CD14-positive monocyte (primary cell): ENCODE data around the gene ADAMTSL1. TPM values are rescaled to one million over a fixed set of nuclear protein-coding genes. Genes with fewer than 3 reads are reported as not detected.
"Not testable (repeated sequence)": the region's sequence is repeated elsewhere in the genome, so short reads cannot be mapped to it uniquely, and the experiment has no call there.

Experiments used
- DNase-seq, 3 donors: peaks; one replicate each; pipeline ENCODE4 v3.0.0-alpha.2; 2011 to 2022
- H2AFZ ChIP-seq: 2 replicates; pipeline ENCODE4 v1.6.0; 2012; ENCODE audit warnings: mild to moderate bottlenecking, low read depth, low read length, inconsistent platforms; ENCODE audit not compliant: insufficient read depth, poor library complexity, severe bottlenecking
- H3K27ac ChIP-seq, 2 donors: 1 replicate in 1 of 2; 2 replicates in 1 of 2; pipeline ENCODE4 v1.5.1; 2012 to 2013; ENCODE audit warnings: low read length in 2 of 2, control low read depth in 1 of 2, inconsistent platforms in 1 of 2, low read depth in 1 of 2, mild to moderate bottlenecking in 1 of 2
- H3K27me3 ChIP-seq, 2 donors: one replicate each; pipeline versions ENCODE4 v1.6.0 to v1.6.1; 2011 to 2013; ENCODE audit warnings: low read length in 2 of 2; ENCODE audit not compliant: control insufficient read depth in 2 of 2, insufficient read depth in 2 of 2
- H3K36me3 ChIP-seq, 2 donors: replicated peaks in 1 of 2; 1 replicate in 1 of 2; 2 replicates in 1 of 2; pipeline versions ENCODE4 v1.5.1 to v1.6.1; 2012 to 2013; ENCODE audit warnings: low read length in 2 of 2, control low read depth in 1 of 2, inconsistent platforms in 1 of 2, mild to moderate bottlenecking in 1 of 2; ENCODE audit not compliant: insufficient read depth in 2 of 2, control insufficient read depth in 1 of 2
- H3K4me1 ChIP-seq, 2 donors: 1 replicate in 1 of 2; 2 replicates in 1 of 2; pipeline versions ENCODE4 v1.5.1 to v1.6.1; 2012 to 2013; ENCODE audit warnings: low read length in 2 of 2, control low read depth in 1 of 2, inconsistent platforms in 1 of 2, mild to moderate bottlenecking in 1 of 2, moderate library complexity in 1 of 2; ENCODE audit not compliant: insufficient read depth in 2 of 2, control insufficient read depth in 1 of 2
- H3K4me2 ChIP-seq: replicated peaks from 2 replicates; pipeline ENCODE3; 2012; ENCODE audit warnings: low read length, moderate library complexity, mild to moderate bottlenecking; ENCODE audit not compliant: poor library complexity, severe bottlenecking; ENCODE audit errors: extremely low read depth
- H3K4me3 ChIP-seq, 3 experiments: fragments of 200-600 bp in 1 of 3; sonication (generic) in 1 of 3; replicated peaks in 1 of 3; 1 replicate in 2 of 3; 2 replicates in 1 of 3; pipeline ENCODE4 v1.5.1; 2011 to 2013; ENCODE audit warnings: low read length in 3 of 3, mild to moderate bottlenecking in 3 of 3, control low read depth in 2 of 3, low read depth in 2 of 3, inconsistent platforms in 1 of 3, moderate library complexity in 1 of 3
- H3K79me2 ChIP-seq: 2 replicates; pipeline ENCODE4 v1.6.0; 2012; ENCODE audit warnings: mild to moderate bottlenecking, control low read depth, inconsistent platforms, low read length, moderate library complexity; ENCODE audit not compliant: insufficient read depth
- H3K9ac ChIP-seq: 2 replicates; pipeline ENCODE4 v1.6.0; 2017; ENCODE audit warnings: low read length, mild to moderate bottlenecking; ENCODE audit not compliant: insufficient read depth, poor library complexity, severe bottlenecking
- H3K9me3 ChIP-seq, 2 donors: replicated peaks in 1 of 2; 1 replicate in 1 of 2; 2 replicates in 1 of 2; pipeline versions ENCODE4 v1.5.1 to v1.6.1; 2012 to 2013; ENCODE audit warnings: low read length in 2 of 2, control low read depth in 1 of 2; ENCODE audit not compliant: control insufficient read depth in 1 of 2, insufficient read depth in 1 of 2
- H4K20me1 ChIP-seq: 2 replicates; pipeline ENCODE4 v1.6.0; 2012; ENCODE audit warnings: mild to moderate bottlenecking, low read length, control low read depth, moderate library complexity; ENCODE audit not compliant: insufficient read depth
- H3K27ac Mint-ChIP-seq, 7 donors: one replicate each; pipeline ENCODE4 v1.8.0; 2020; ENCODE audit warnings: mild to moderate bottlenecking in 7 of 7, mixed read lengths in 7 of 7, moderate library complexity in 6 of 7, inconsistent platforms in 2 of 7
- H3K27me3 Mint-ChIP-seq, 3 donors: one replicate each; pipeline ENCODE4 v1.8.0; 2021 to 2022; ENCODE audit warnings: low read depth in 3 of 3, mild to moderate bottlenecking in 3 of 3, mixed read lengths in 3 of 3, moderate library complexity in 3 of 3, inconsistent platforms in 1 of 3
- H3K36me3 Mint-ChIP-seq, 2 donors: one replicate each; pipeline ENCODE4 v1.8.0; 2020; ENCODE audit warnings: mixed read lengths in 2 of 2, inconsistent platforms in 1 of 2, mild to moderate bottlenecking in 1 of 2
- H3K4me1 Mint-ChIP-seq: one replicate; pipeline ENCODE4 v1.8.0; 2020; ENCODE audit warnings: mild to moderate bottlenecking, mixed read lengths
- H3K4me3 Mint-ChIP-seq, 2 donors: one replicate each; pipeline ENCODE4 v1.8.0; 2020; ENCODE audit warnings: mild to moderate bottlenecking in 2 of 2, mixed read lengths in 2 of 2, moderate library complexity in 1 of 2
- H3K9me3 Mint-ChIP-seq, 7 donors: one replicate each; pipeline ENCODE4 v1.8.0; 2020 to 2022; ENCODE audit warnings: mixed read lengths in 7 of 7, mild to moderate bottlenecking in 6 of 7, moderate library complexity in 6 of 7, inconsistent platforms in 2 of 7
- CTCF ChIP-seq: fragments of 200-600 bp; IDR thresholded peaks from one replicate; pipeline ENCODE4 v1.8.0; 2022; ENCODE audit warnings: antibody characterized with exemption, mild to moderate bottlenecking
- WGBS: methylation state at CpG from one replicate; pipeline ENCODE4 v1.1.5; 2013; ENCODE audit warnings: missing lambda C conversion rate; ENCODE audit not compliant: insufficient coverage; 5-methylcytosine and 5-hydroxymethylcytosine counted together
- intact Hi-C, 2 donors: fragments of 100-400 bp; cut with micrococcal nuclease; formaldehyde crosslinking; loops; one replicate each; pipeline versions ENCODE4 v1.15.0 to v1.15.1; 2023
- polyA plus RNA-seq, 3 donors: library from polyadenylated mRNA; depleted of rRNA in 1 of 3; unstranded in 2 of 3; stranded (reverse) in 1 of 3; fragments of 300-500 nt in 2 of 3; fragments of >200 nt in 1 of 3; fragmentation: Illumina TruSeq in 2 of 3; gene quantifications; 1 replicate in 2 of 3; 2 replicates in 1 of 3; pipeline ENCODE4 v1.2.3, GENCODE V29; 2012 to 2021

The ADAMTSL1 gene
- polyA plus RNA-seq, 3 donors = not detected

GRCh38 chr9:18926513-18926912 lies 452.6 kb downstream of the ADAMTSL1 start:
- H3K9me3 ChIP-seq = no peaks in the 10 kb centered on the region
- H3K36me3 Mint-ChIP-seq = no peaks in the 10 kb centered on the region
- no peaks in the 10 kb centered on the region for H3K9me3 Mint-ChIP-seq
- H3K4me2 ChIP-seq = no peak overlapping the region
- no peaks in the 10 kb centered on the region for H4K20me1 ChIP-seq
- H3K27ac Mint-ChIP-seq = no peak overlapping the region
- no peak overlapping the region for H3K9ac ChIP-seq
- intact Hi-C loops = no loop called here
- H3K4me3 Mint-ChIP-seq = no peak overlapping the region
- peaks cover 0 to 1% (median 0%) of the 10 kb centered on the region in 3 donors for H3K27me3 Mint-ChIP-seq
- no peaks in the 10 kb centered on the region for H3K4me1 Mint-ChIP-seq
- 83% methylated on average over 1 of the region's 3 CpGs for WGBS
- H3K79me2 ChIP-seq = no peaks in the 10 kb centered on the region
- H3K4me3 ChIP-seq = no peak overlapping the region
- H3K27me3 ChIP-seq = no peaks in the 10 kb centered on the region
- no peaks in the 10 kb centered on the region for H3K36me3 ChIP-seq
- no peak for TF ChIP-seq CTCF
- H3K4me1 ChIP-seq = no peaks in the 10 kb centered on the region
- DNase-seq = no peak
- no peak overlapping the region for H2AFZ ChIP-seq
- H3K27ac ChIP-seq = no peak overlapping the region

- no peak overlapping the region for H3K4me3 ChIP-seq
- intact Hi-C loops = no loop called here
- H3K9ac ChIP-seq = no peak overlapping the region
- H3K36me3 Mint-ChIP-seq = no peaks in the 10 kb centered on the region
- H4K20me1 ChIP-seq = no peaks in the 10 kb centered on the region
- DNase-seq = no peak
- no peaks in the 10 kb centered on the region for H3K27me3 ChIP-seq
- no peak overlapping the region for H3K4me2 ChIP-seq
- no peak overlapping the region for H3K27ac ChIP-seq
- no peak overlapping the region for H3K27ac Mint-ChIP-seq
- no peak overlapping the region for H3K4me3 Mint-ChIP-seq
- WGBS = 85% methylated on average over 4 of the region's 7 CpGs
- no peaks in the 10 kb centered on the region for H3K4me1 ChIP-seq
- H3K9me3 Mint-ChIP-seq = peaks cover 0 to 2% (median 0%) of the 10 kb centered on the region in 7 donors
- no peaks in the 10 kb centered on the region for H3K36me3 ChIP-seq
- no peaks in the 10 kb centered on the region for H3K79me2 ChIP-seq
- no peaks in the 10 kb centered on the region for H3K4me1 Mint-ChIP-seq
- H3K9me3 ChIP-seq = no peaks in the 10 kb centered on the region
- no peak overlapping the region for H2AFZ ChIP-seq
- TF ChIP-seq CTCF = no peak
- peaks cover 0 to 2% (median 0%) of the 10 kb centered on the region in 3 donors for H3K27me3 Mint-ChIP-seq
These were observed 454.8 kb downstream of the ADAMTSL1 start for GRCh38 chr9:18928711-18929110.

GRCh38 chr9:18930611-18931010 lies 456.7 kb downstream of the ADAMTSL1 start:
- H3K4me3 Mint-ChIP-seq, H3K4me2 ChIP-seq, intact Hi-C loops, H4K20me1 ChIP-seq, H3K4me1 Mint-ChIP-seq, H3K9me3 ChIP-seq, H2AFZ ChIP-seq, DNase-seq, H3K27me3 ChIP-seq, H3K36me3 Mint-ChIP-seq, H3K4me1 ChIP-seq, H3K27ac ChIP-seq, H3K4me3 ChIP-seq, H3K36me3 ChIP-seq, H3K27me3 Mint-ChIP-seq, H3K9me3 Mint-ChIP-seq, H3K27ac Mint-ChIP-seq, H3K79me2 ChIP-seq, H3K9ac ChIP-seq: not testable (repeated sequence)
- 88% methylated on average over 7 of the region's 13 CpGs for WGBS
